GM19043 (cell line): Measurements from ENCODE around the gene ALDH3A2.

Experiments
- ATAC-seq: cut with Tn5 transposase; IDR thresholded peaks from one replicate; pipeline ENCODE4 v1.9.1; 2021; ENCODE audit warnings: low read depth; ENCODE audit not compliant: unreplicated experiment

The ALDH3A2 gene

GRCh38 chr17:19713462-19713861, 64.9 kb downstream of the ALDH3A2 start:
- ATAC-seq: no peak

GRCh38 chr17:19713901-19714361, 65.4 kb downstream of the ALDH3A2 start:
- no peak for ATAC-seq

DNA sequence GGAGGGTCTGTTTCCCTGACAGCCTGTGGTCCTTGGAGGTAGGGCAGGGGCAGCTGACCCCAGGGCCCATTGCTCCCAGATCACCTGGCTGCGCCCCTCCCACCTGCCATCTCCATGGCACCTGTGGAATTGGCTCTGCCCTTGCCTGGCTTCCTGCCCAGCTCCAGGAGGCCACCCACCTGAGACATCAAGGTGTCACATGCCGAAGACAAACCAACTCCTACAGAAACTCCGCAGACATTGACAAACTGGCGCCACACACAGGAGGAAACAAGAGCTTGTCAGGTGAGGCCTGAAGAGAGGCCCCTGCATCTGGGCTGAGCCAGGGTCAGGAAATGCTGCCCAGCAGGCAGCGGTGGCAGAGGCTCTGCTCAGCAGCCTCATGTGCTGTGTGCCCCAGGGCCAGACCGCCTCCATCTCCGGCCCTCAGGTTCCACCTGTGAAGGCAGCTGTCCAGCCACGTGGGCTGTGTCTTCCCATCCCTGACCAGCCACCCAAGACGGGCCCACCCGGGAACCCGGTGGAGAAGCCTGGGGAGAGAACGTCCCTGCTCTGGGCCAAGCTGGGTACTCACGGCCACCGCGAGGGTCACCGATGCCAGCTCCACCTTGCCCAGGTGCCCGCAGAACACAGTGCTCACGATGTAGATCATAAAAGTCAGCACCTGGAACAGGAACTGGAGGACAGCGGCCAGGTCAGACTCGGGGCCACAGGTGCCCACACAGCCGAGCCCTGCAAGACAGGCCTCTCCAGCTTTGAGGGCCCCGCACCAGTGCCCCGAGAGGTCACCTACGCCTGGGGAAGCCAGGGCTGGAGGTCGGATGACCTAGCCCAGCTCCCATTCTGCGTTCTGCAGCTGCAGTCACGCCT, 66.2 kb downstream of the ALDH3A2 start:
- ATAC-seq: no peak

- ATAC-seq: no peak
These were observed 67.8 kb downstream of the ALDH3A2 start, which contains the start of gene SLC47A2 for GRCh38 chr17:19716108-19717030. SLC47A2 (minus strand) TSS chr17:19716584; CDS start chr17:19716555, 29 bp downstream.

GRCh38 chr17:19717031-19717360, 68.4 kb downstream of the ALDH3A2 start:
- ATAC-seq: no peak

- no peak for ATAC-seq
These were observed 68.9 kb downstream of the ALDH3A2 start for GRCh38 chr17:19717411-19717908.

GRCh38 chr17:19718041-19718612, 69.6 kb downstream of the ALDH3A2 start:
- no peak for ATAC-seq

- no peak for ATAC-seq
These were observed 70.2 kb downstream of the ALDH3A2 start for GRCh38 chr17:19718613-19719354.

- ATAC-seq: no peak
These were observed 71.0 kb downstream of the ALDH3A2 start for GRCh38 chr17:19719355-19720209.

DNA sequence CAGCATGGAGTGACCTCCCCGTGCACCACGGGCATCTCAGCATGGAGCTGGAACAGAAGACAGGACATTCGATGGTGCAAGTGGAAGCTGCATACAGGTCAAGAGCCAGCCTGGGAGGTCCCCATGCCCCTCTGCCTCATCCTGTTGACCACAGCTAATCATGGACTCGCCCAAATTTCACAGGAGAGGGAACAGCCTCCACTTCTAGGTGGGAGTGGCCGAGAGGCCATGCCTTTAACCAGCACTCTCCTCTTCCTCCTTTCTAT, 71.6 kb downstream of the ALDH3A2 start:
- no peak for ATAC-seq

DNA sequence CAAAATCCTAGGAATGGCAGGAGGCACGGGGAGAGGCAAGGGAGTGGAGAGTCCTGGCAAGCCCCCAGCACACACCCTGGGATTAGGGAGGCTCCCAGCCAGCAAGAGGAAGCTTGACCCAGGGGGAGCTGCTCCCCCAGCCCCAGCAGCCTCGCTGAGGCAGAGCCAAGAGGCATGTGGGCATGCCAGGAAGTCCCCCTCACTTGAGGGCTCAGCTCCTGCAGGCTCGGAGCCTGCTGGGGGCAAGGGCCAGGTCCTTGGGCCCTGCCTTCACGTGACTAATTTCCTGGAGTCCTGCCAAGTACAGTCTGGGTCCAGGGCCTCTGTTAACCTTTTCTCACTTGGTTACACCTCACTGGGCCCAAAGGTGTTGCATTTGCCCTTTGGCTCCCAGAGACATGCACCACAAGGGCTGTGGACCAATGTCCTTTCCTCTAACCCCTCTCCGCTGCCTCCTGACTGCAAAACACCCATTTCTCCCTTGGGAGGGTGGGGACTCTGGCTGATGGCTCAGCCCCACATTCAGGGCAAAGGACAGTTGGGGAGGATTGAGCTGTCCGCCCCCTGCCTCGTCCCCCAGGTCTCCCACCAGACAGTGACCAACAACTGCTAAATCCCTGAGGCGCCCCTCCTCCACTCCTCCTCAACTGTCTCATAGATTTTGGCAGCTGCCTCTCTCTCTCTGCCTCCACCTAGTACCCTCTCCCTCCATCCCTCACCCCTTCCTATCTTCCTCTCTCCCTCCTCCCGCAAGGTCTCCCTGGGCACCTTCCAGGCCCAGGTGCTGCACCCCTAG, 72.3 kb downstream of the ALDH3A2 start:
- no peak for ATAC-seq

DNA sequence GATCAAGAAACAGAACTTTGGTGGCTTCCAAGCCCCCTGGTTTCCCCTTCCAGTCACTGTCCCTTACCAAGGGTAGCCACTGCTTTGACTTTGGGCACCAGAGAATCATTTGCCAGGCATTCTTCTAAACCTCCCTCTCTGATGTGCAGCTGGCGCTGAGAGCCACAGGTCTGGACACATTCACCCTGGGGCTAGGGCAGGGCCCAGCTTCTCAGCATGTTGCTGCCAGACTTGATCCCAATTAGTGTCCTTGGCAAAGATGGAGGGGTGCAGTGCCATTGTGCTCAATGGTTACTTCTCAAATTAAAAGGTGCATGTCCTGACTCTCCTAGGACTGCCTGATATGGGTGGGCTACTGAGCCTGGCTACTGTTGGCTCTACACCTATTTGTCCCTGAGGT, 75.4 kb downstream of the ALDH3A2 start:
- ATAC-seq: no peak

DNA sequence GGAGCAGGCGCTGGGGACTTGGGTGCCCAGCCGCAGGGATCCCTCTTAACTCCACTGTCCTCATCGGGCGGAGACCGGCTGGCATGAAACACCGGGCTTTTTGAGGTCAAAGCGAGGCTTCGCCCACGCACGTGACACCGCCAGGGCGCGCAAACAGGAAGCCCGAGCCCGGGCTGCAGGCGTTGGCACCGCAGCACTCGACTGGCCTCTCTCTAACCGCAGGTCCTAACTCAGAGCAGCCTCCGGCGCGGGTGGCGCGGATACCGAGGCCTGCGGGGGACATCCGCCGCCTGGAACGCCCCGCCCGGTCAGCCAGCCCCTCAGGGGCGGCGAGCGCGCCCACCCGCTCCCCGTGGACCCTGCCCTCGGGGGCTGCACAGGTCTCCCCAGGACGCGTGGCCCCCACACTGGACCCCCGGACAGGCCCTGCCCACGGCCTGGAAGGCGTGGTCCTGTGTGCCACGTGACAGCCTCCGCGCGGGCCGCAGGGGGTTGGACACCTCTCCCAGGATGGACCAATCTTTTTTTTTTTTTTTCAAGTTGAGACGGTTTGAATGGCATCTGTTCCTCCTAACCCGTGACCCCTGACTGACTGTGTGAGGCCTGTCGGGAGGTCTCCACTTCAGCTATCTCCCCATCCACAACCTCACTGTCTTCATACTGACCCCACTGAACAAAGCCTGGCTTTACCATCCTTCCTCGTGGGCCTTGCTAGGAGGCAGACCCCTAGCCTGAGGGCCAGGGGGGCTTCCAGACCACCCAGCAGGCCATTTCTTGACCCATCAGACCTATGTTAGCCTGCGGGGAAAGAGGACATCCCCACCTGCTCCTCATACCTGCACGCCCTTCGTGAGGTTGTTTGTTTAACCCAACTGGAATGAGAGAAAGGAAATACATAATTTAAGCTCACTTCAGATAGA, 76.2 kb downstream of the ALDH3A2 start:
- no peak for ATAC-seq

DNA sequence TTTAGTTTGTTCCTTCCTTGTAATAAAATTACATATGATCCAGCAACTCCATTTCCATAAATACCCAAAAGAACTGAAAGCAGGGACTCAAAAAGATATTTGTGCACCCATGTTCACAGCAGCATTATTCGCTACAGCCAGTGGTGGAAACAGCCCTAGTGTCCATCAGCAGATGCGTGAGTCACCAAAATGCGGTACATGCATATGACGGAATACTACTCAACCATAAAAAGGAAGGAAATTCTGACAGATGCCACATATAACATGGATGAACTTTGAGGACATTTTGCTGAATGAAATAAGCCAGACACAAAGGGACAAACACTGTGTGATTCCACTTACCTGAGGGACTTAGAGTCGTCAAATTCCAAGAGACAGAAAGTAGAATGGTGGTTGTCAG, 76.9 kb downstream of the ALDH3A2 start:
- ATAC-seq: no peak

GRCh38 chr17:19726631-19727376, 78.3 kb downstream of the ALDH3A2 start:
- no peak for ATAC-seq
